NCI-H128 (cell line): Measurements from ENCODE around the gene STXBP6.

Source experiments
- DNase-seq: peaks from one replicate; lab custom pipeline; 2025; ENCODE audit not compliant: unreplicated experiment; lab: John Stamatoyannopoulos, UW

The STXBP6 gene

GRCh38 chr14:25049568-25050268 is at the start of gene STXBP6:
STXBP6 (minus strand) TSS chr14:25050147; CDS start chr14:24974818, 75,329 bp downstream.
- peak; percentile 33 for DNase-seq

GRCh38 chr14:25097120-25097519 is 47.2 kb upstream of the STXBP6 start:
- DNase-seq, result no peak

GRCh38 chr14:25095736-25096437 is 45.9 kb upstream of the STXBP6 start:
- no peak for DNase-seq

GRCh38 chr14:25094171-25094907 is 44.4 kb upstream of the STXBP6 start:
- DNase-seq, result no peak

GRCh38 chr14:25092258-25092740 is 42.4 kb upstream of the STXBP6 start:
- DNase-seq, result no peak

GRCh38 chr14:25090716-25091454 is 40.9 kb upstream of the STXBP6 start:
- DNase-seq, result no peak

- DNase-seq, result no peak
These were observed 40.3 kb upstream of the STXBP6 start for GRCh38 chr14:25090256-25090655.

- DNase-seq, result no peak
These were observed 39.5 kb upstream of the STXBP6 start for GRCh38 chr14:25089496-25089895.

- no peak for DNase-seq
These were observed 37.0 kb upstream of the STXBP6 start for GRCh38 chr14:25086821-25087396.

GRCh38 chr14:25086081-25086480 is 36.1 kb upstream of the STXBP6 start:
- no peak for DNase-seq

- DNase-seq, result no peak
These were observed 30.7 kb upstream of the STXBP6 start for GRCh38 chr14:25080682-25081081.

- DNase-seq, result no peak
These were observed 29.4 kb upstream of the STXBP6 start for GRCh38 chr14:25079311-25079710.

- no peak for DNase-seq
These were observed 24.2 kb upstream of the STXBP6 start for GRCh38 chr14:25074099-25074685.

GRCh38 chr14:25069879-25070278 is 19.9 kb upstream of the STXBP6 start:
- DNase-seq, result no peak

GRCh38 chr14:25067600-25067999 is 17.7 kb upstream of the STXBP6 start:
- no peak for DNase-seq

- no peak for DNase-seq
These were observed 12.0 kb upstream of the STXBP6 start for GRCh38 chr14:25062022-25062321.

- DNase-seq, result no peak
These were observed 6.7 kb upstream of the STXBP6 start for GRCh38 chr14:25056688-25057078.

GRCh38 chr14:25055992-25056687 is 6.2 kb upstream of the STXBP6 start:
- DNase-seq, result no peak

GRCh38 chr14:25055005-25055404 is 5.1 kb upstream of the STXBP6 start:
- no peak for DNase-seq

GRCh38 chr14:25053585-25053984 is 3.6 kb upstream of the STXBP6 start:
- DNase-seq, result no peak
